IMR-90 (cell line): ENCODE measurements around the gene PLD1.

Source experiments
- CEBPB ChIP-seq: IDR thresholded peaks from 2 replicates; pipeline ENCODE4 v1.6.1; 2012; ENCODE audit warnings: low read depth, low read length, improper control_type of control experiment
- CHD1 ChIP-seq: IDR thresholded peaks from 2 replicates; pipeline ENCODE4 v1.6.1; 2012; ENCODE audit warnings: low read depth, low read length, improper control_type of control experiment
- CTCF ChIP-seq: conservative IDR thresholded peaks from 2 replicates; pipeline ENCODE4 v1.5.1; 2012; ENCODE audit warnings: mild to moderate bottlenecking, low read depth, low read length, improper control_type of control experiment
- ELK1 ChIP-seq: fragments of 150-350 bp; IDR thresholded peaks from 2 replicates; pipeline ENCODE4 v1.6.1; 2016; ENCODE audit warnings: low read depth, mild to moderate bottlenecking, low read length, moderate library complexity, borderline replicate concordance
- MAFK ChIP-seq: IDR thresholded peaks from 2 replicates; pipeline ENCODE4 v1.6.1; 2012; ENCODE audit warnings: low read depth, low read length, improper control_type of control experiment
- MXI1 ChIP-seq: IDR thresholded peaks from 2 replicates; pipeline ENCODE4 v1.6.1; 2012; ENCODE audit warnings: low read depth, mild to moderate bottlenecking, low read length, moderate library complexity, borderline replicate concordance
- POLR2A ChIP-seq: IDR thresholded peaks from 2 replicates; pipeline ENCODE4 v1.6.1; 2012; ENCODE audit warnings: mild to moderate bottlenecking, low read depth, low read length
- RAD21 ChIP-seq: IDR thresholded peaks from 2 replicates; pipeline ENCODE4 v1.6.1; 2012; ENCODE audit warnings: low read length, improper control_type of control experiment
- RFX5 ChIP-seq: IDR thresholded peaks from 2 replicates; pipeline ENCODE4 v1.8.0; 2012; ENCODE audit warnings: low read depth, mild to moderate bottlenecking, low read length, moderate library complexity
- USF2 ChIP-seq: fragments of 150-350 bp; IDR thresholded peaks from 2 replicates; pipeline ENCODE4 v1.6.1; 2017; ENCODE audit warnings: mild to moderate bottlenecking, antibody characterized with exemption, low read length, low read depth

GRCh38 chr3:171851660-171852058, 41.4 kb upstream of the PLD1 start:
- TF ChIP-seq RAD21 = no peak
- no peak for TF ChIP-seq POLR2A
- TF ChIP-seq CTCF = no peak
- TF ChIP-seq RFX5 = no peak
- no peak for TF ChIP-seq CEBPB
- TF ChIP-seq MXI1 = no peak
- TF ChIP-seq CHD1 = no peak
- TF ChIP-seq MAFK = no peak
- TF ChIP-seq ELK1 = no peak
- no peak for TF ChIP-seq USF2
